Measurements from ENCODE around the gene PRMT7.

PRMT7 gene

DNA sequence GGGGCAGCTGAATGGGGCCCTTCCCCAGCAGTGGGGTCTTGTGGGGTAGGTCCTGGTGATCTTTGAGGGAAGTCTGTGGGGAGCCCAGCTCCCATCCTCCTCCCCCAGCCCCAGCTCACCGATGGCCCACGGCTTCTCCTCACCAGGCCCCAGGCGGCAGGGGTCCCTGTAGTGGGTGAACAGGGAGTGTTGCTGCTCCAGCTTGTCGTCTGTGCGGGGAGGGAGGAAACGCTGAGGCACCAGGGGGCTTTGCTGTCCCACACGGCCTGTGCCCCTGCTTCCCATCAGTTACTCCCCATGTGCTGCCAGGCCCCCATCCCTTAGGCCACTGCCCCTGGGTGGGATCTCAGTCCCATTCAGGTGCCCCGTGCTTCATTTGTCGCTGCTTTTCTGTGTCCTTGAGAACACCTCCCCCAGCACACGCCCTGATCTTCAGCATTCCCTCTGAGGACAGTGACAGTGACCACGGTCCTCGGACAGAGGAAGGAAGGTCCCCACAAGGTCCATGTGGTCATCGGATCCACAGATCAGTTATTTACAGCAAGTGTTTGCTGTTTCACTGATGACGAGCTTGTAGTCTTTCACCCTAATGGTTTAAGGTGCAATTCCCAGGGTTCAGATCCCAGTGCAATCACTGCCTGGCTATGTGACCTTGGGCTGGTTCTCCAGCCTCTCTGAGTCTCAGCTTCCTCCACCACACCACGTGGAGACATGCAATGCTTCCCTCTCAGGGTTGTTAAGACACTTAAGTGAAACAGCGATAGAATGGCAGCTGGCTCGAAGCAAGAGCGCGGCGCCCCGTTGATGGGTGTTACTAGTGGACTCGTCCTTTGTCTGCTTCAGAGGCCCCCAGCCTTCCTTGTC lies 53.1 kb downstream of the PRMT7 start:
- DNase-seq (ENCODE audit: low read depth), result no peak

DNA sequence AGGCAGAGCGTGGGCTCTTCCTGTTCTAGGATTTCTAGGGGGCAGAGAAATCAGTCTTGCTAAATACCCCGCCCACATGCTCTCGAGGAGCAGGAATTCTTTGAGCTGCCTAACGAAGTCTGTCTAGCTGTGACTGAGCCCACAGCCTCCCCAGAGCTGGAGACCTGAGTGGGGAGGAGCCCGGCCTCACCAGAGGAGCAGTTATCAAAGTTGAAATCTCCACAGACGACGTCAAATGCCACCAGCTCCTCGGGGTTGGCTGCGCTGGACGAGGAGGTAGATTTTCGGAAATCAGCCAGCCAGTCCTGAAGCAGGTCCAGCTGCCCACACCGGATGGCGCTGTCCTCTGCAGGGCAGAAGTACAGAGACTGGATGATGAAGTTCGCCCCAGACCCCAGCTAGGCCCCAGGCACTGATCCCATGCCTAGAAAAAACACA lies 53.8 kb downstream of the PRMT7 start:
- DNase-seq (ENCODE audit: low read depth), result no peak

DNA sequence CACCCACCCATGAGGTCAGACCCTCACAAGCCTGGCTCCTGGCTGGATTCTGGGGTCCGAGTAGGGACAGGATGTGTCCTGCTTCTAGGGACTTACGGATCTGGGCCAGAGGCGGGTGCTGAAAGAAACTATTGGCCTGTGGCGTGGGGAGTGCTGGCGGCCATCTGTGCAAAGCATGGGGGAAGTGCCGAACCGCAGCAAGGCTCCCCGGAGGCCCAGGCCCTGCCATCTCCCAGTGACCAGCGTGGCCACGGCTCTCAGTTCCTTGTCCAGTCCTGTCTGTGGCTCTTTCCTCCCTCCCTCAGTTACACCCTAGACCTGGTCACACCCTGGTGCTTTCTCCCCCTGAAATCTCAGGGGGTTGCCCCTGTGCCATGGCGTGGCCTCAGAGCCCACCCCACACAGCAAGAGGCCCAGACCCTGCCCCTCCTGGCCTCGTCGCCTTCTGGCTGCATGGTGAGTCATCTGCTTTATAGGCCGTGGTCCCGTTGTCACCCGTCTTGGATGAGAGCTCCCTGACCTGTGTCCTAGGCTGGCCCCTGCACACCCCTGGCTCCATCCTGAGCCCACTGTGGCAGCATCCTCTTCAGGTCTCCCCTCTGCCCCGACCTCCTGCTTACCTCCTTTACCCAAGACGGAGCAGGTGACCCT lies 54.5 kb downstream of the PRMT7 start:
- DNase-seq (ENCODE audit: low read depth), result no peak

DNA sequence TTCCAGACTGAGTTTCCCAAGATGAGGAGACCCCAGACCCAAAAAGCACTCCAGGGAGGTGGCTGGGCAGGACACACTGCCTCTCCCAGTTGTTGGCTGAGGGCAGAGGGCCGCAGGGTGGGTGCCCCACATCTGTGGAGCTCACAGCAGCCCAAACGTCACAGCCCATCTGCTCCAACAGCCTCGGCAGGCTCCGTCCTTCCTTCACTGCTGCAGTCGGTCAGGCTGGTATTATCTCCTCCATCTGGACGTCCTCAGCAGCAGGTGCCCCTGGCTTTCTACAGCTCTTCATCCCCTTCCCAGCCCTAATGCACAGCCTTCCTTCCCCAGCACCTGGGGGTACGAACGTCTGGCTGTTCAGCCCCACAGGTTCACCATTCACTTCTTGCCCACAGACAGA lies 55.2 kb downstream of the PRMT7 start:
- no peak for DNase-seq (ENCODE audit: low read depth)

DNA sequence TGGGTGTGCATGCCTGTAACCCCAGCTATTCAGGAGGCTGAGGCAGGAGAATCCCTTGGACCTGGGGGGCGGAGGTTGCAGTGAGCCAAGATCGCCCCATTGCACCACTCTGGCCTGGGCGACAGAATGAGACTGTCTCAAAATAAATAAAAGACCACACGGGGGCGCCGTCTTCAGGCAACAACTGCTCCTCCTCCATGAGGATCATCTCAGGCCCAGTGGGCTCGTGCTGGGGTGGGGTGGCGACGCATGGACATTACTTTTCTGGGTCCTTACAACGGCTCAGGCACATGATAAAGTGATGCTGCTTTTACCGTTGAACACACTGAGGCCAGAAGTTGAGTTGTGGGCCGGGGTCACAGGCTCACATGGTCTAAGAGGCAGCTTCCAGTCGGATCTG lies 56.2 kb downstream of the PRMT7 start:
- no peak for DNase-seq (ENCODE audit: low read depth)

DNA sequence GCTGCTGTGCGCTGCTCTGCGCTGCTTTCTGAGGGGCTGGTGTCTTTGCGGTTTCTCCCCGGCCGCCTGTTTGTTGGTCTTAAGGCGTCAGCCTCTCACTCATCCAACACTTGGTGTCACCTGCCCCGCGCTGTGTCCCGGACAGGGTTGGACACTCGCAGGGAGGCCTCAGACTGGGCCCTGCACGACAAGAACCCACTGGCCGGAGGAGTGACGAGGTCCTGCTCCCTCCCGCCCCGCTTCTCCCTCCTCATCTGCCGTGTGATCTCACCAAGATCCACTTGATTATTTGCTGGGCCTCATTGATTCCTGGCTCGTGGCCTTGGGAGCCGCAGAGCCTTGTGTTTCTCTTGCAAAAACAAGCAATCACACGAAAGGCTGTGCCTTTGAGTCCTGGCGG lies 56.6 kb downstream of the PRMT7 start:
- DNase-seq (ENCODE audit: low read depth), result no peak

DNA sequence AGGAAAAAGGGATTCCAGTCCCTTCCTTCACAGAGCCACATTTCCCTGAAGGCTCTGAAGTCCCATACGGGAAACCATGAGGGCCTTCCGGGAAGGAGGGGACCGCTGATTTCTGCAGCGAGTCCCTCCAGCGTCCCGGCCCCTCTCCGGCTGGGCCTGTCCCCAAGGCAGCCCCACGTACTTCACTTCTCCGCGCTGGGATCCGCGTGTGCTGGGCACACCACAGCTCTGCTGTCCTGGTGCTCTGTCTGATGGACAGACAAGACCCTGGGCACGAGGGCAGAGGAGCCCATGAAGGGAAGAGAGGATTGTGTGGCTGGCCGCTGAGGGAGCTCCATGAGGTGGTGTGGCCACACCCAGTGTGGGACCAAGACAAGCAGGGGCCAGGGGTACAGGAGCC lies 57.1 kb downstream of the PRMT7 start:
- no peak for DNase-seq (ENCODE audit: low read depth)

DNA sequence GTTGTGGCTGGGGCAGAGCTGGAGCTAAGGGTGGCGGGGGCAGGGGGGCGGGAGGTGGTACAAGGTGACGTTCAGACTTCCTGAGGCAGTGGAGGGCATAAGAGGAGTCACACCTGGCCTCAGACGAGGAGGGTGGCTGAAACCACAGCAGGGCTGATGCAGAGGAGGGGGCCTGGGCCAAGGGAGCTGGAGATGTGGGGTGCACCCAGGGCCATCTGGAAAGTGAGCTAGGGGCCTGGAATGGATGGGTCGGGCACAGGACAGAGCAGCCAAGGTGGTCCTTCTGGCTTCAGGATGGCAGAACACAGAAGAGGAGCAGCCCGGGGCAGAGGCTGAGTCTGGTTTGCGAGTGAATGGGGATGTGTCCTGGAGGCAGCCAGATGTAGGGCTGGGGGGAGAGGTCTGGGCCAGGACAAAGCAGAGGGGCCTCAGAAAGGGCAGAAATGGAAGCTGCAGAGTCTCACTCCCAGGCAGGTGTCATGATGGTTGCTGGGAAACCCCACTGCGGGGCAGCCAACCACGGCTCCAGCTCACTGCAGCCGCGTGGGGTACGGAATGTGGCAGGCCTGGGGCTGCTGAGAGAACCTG lies 57.6 kb downstream of the PRMT7 start:
- no peak for DNase-seq (ENCODE audit: low read depth)

DNA sequence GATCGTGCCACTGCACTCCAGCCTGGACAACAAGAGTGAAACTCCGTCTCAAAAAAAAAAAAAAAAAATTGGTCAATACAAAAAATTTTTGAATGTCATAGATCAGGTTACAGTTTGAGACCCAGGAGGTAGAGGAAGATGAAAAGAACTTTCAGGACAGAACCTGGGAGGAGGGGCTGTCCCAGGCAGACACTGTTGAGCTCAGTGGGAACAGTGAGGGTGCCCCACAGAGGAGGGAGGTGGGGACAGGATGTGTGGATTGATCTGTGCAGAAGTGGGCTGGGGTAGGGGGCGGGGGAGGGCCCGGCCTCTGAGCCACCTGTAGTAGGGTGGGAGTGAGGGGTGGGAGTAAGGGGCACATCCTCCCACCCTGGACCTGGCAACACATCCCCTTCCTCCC lies 58.3 kb downstream of the PRMT7 start:
- no peak for DNase-seq (ENCODE audit: low read depth)

DNA sequence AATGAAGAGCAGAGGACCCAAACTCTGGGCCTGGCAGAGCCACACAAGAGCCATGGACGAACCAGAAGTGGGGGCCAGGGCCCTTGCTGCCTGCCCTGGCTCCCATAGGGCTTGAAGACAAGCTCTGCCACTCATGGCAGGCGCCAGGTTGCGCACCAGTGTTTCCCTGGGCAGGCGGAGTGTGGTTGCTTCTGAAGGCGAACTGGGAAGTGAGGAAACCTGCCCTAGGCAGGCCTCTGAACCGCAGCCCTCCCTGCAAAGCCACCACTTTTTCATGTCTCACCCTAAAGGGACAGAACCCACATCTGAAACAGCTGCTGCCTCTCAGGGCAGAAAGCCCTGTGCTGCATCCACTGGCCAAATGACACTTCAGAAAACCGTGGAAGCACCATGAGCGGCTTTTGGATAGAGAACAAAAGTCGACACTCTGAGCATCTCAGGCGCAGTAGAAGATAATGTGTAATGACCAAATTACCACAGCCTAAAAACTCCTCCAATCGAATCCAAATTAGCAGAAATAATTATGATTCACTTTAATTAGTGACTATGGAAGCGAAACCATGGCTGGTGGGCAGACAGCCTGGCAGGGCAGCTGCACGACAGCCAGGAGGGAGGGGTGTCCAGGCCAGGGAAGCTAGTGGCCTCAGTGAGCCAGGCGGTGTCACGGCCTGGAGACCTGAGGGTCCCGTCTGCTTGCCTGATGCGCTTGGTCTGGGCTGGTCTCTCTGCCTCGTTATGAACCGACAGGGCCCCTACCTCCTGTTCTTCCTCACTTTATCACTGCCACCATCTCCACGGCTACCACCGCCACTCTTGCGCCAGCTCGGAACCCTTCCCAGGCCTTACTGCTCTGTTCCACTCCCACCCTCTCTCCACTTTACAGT lies 59.1 kb downstream of the PRMT7 start:
- no peak for DNase-seq (ENCODE audit: low read depth)

DNA sequence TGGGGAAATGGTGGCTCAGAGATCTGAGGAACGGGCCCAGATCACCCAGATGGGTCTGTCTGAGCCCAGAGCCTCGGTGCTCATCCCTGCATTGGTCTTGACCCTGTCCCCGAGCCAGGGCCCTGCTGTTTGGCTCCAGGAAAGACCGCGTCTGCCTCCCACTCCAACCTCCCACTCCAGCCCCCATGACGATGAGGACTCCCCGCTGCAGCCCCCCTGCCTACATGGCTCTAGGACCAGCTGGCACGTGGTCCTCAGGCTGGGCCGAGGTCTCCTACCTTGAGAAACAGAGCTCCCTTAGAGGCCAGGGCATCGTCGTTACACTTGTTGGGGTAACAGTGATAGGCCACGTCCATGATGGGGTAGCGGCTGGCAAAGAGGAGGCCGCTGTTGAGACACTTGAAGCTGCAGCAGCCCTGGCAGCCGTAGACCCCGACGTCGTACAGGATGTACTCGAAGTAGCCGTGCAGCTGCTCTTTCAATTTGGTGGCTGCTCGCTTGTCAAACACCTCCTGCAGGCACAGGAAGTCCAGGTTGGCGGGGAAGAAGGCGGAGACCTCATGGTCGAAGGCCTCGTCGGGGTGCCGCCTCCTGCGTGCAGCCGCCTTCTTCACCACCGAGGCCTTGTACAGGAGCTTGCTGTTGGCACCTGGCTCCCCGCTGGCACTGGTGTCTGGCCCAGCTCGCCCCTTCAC lies 59.9 kb downstream of the PRMT7 start:
- peak; percentile 19 for DNase-seq (ENCODE audit: low read depth)

DNA sequence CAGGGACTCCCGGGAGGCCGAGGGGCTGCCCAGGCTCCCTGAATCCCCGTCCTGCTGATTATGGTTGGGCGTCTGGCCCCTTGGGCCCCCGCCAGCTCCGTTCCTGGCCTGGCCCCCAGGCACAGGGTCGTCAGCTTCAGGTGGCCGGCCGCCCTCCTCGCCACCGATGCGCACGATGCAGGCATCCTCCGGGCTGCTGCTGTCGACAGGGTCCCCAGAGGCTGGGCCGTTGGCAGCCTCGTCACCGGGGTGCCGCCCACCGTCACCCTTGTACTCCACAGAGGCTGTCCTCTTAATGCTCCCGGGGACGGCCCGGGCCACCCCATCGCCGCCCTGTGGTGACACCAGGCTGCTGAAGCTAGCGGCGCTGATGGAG lies 60.4 kb downstream of the PRMT7 start:
- no peak for DNase-seq (ENCODE audit: low read depth)

DNA sequence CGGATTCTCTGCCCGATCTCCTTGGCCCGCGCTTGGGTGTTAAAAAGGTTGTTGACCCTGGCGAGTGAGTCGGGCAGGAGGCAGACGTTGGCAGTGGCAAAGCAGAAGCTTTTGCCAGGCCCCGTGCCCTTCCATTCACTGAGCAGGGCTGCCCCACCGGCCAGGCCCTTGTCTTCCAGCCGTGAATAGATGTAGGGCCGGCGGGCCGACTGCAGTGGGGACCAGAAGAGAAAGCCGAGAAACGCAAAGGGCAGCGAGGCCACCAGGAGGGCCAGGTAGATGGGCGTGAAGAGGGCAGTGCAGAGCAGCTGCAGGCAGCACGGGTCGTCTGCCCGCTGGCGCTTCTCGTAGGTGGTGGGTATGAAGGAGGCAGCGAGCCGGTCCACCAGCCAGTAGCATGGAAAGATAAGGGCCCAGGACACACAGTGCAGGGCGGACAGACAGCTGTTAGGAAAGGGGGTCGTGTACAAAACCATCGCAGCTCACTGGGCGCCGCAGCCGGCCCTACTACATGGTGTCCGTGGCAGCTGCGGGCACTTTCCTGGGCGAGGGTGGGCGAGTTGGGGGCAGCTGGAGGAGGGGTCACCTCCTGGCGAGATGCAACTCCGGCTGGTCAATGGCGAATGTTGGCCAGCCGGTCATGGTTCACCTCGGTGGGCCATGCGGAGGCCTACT lies 61.0 kb downstream of the PRMT7 start:
- no peak for DNase-seq (ENCODE audit: low read depth)

DNA sequence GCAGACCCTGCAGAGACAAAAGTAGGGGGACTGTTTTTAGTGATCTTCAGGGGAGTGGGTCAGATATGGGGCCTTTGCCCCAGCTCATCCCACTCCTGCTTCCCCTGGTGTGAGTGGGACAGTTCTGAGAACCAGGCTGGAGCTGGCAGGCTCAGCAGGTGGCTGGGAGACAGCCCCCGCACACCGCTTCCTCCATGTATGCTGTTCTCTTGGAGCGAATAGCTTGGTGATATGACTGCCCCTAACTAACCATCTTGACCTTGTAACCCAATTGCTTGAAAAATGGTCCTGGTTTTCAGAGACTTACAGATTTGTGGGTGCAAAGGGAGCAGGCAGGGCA lies 61.5 kb downstream of the PRMT7 start:
- no peak for DNase-seq (ENCODE audit: low read depth)

DNA sequence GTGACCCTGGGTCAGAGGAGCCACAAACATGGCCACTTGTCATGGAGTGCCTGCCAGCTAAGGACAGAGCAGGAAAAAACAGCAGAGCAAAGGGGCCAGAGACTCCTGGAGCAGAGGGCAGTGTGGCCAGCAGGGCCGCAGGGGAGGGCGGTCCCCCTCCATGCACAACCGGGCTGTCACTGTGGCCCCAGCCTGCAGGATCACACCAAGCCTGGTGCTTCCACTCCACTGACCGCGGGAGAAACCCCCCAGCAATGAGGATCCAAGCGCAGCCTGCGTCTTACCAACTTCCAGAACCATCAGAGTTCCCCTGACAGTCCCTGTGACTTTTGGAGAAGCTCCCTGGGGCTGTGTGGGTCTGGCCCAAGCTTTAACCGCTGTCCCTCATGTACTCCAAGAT lies 62.0 kb downstream of the PRMT7 start:
- no peak for DNase-seq (ENCODE audit: low read depth)

DNA sequence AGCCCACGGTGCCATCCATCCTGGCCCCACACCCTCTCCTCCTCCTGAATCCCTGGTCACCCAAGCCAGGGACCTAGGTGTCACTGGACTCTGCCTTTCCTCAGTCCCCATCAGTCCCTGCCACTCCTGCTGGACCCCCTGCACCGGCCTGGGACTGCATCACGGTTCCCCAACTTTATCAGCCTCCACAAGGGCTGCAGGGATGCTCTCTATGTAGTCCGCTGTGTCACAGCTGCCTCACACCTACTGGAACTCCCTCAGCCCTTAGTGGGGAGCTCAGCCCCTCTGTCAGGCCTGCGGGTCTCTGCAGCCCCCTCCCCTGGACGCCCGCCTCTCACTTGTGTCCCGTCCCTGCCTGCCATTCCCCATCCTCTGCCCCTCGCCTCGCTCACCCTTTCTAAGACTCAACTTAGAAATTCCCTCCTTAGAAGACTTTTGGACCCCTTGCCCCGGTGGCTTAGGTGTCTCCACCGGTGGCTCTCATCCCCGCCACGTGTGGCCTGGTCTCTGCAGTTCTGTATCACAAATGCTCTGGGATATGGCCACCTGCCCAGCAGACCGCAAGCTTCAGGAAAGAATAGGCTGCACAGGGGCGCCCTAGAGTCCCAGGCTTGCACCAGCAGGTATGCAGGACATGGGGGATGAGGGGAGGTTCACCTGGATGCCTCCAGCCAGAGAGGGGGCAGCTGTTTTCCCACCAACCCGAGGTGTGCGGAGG lies 62.9 kb downstream of the PRMT7 start:
- no peak for DNase-seq (ENCODE audit: low read depth)

DNA sequence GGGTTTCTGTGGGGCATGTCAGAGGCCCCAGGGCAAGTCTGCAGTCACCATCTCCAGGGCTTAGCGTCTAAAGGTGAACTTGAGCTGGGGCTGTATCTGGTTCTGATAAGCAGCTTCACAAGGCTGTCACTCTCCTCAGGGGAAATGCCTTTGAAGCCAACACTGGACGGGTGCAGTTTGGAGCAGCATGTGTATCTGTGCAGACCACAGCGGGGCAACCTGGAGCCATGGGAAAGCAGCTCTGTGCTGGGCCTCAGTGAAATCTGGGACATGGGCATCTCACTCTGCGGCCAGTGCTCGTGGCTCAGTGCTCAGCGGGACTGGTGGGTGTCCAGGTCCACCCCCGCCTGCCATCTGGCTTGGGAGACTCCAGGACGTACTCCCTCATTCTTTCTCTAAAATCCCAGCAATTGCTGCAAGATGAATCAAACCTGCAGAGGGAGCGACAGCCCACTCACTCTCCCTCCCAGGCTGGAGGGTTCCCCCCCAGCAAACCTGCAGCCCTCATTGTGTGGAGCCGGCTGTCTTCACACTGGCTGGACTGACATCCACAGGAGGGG lies 63.5 kb downstream of the PRMT7 start:
- no peak for DNase-seq (ENCODE audit: low read depth)

DNA sequence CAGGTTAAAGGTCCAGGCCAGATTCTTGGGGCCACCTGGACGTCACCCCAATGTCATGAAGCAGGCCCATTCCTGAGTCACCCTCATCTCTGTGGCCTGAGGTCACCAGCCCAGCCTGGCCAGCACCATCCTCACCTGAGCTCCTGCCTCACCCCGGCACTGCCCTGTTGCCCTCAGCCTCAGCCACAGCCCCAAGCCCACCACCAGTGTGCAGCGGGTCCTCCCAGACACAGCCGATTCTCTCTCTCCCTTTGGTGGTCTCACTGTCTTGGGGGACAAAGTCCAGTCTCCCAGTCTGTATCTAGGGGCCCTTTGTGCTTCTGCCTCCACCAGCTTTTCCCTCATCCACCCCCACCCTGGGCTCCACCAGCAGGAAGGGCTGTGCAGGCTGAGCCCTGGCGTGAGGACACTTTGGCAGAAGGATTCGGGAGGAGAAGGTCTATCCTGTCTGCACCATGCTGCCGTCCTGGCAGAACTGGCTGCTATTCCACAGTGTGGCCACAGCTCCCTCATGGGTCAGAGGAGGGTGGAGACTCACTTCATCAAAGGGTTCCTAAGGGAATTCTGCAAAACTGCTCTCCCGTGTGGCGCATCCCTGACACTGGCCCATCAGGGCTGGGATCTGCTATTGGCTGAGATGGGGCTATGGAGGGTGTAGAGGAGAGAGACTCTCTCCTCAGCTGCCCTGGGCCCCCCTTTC lies 64.3 kb downstream of the PRMT7 start:
- DNase-seq (ENCODE audit: low read depth), result no peak

DNA sequence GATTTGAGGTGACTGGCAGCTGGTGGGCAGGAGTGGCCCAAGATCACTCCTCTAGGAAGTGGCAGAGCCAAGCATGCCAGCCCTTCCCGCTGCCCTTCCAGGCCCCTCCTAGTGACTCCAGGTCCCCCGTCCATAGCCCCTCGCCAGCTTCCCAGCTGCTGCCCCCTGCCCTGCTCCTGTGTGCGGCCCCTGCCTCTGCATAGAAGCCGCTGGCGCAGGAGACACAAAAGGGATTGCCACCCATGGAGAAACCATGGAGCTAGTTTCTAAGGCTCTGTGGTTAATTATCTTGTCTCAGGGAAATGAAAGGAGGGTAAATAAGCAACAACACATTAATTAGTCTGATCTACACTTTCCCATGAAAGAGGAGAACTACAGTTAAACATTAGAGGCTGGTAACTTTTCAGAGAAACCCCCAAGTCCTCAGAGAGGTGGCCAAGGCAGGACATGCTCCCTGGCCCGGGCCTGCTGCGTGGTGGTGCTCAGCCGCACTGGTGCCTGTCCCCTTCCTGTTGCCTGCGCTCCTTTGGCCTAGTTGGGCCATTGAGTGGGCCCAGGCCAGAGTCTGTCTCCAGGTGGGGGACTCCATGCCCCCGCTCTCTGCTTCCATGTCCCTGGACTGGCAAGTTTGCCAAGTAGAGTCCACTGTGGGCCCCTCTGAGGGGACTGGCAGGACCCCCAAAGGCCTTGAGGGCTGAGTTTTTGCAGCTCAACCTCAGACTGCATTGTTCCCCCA lies 65.2 kb downstream of the PRMT7 start:
- no peak for DNase-seq (ENCODE audit: low read depth)

Data from stimulated activated CD8-positive, alpha-beta memory T cell treated with anti-CD3 and anti-CD28 coated beads, Interleukin-12 subunit alpha, Interleukin-12 subunit beta, amount 100 ng/mL, for 4 hours (primary cell).